Sigmoid colon (tissue), 4 donors: Measurements from ENCODE around the gene SIK3.

Experiments
- POLR2A ChIP-seq, 2 donors: fragments of 450-650 bp; IDR thresholded peaks; one replicate each; pipeline ENCODE4 v1.6.1; 2016; ENCODE audit warnings: antibody characterized with exemption in 2 of 2, mild to moderate bottlenecking in 2 of 2, moderate library complexity in 2 of 2
- POLR2AphosphoS5 ChIP-seq, 4 donors: sonication (generic); formaldehyde crosslinking; IDR thresholded peaks; one replicate each; pipeline ENCODE4 v1.6.1; 2017; ENCODE audit warnings: antibody characterized with exemption in 4 of 4
- TF ChIP-seq, protein P1 (sequence below), 4 experiments: fragments of 450-650 bp in 3 of 4; fragments of 200-600 bp in 1 of 4; IDR thresholded peaks; one replicate each; pipeline ENCODE4 v1.5.1; 2016 to 2019; ENCODE audit warnings: antibody characterized with exemption in 4 of 4, mild to moderate bottlenecking in 3 of 4, moderate library complexity in 2 of 4

DNA sequence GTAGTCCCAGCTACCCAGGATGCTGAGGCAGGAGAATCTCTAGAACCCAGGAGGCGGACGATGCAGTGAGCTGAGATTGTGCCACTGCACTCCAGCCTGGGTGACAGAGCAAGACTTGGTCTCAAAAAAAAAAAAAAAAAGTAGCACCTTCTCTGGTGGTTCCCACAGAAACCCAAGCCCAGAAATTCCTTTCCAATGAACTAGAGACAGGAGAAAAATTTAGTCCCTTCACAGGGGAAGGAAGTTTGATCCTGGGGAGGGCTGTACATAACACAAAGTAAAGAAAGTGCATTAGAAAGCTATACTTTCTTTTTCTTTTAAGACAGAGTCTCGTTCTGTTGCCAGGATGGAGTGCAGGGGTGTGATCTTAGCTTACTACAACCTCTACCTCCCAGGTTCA, 235.3 kb downstream of the SIK3 start:
- TF ChIP-seq, protein P1, sequence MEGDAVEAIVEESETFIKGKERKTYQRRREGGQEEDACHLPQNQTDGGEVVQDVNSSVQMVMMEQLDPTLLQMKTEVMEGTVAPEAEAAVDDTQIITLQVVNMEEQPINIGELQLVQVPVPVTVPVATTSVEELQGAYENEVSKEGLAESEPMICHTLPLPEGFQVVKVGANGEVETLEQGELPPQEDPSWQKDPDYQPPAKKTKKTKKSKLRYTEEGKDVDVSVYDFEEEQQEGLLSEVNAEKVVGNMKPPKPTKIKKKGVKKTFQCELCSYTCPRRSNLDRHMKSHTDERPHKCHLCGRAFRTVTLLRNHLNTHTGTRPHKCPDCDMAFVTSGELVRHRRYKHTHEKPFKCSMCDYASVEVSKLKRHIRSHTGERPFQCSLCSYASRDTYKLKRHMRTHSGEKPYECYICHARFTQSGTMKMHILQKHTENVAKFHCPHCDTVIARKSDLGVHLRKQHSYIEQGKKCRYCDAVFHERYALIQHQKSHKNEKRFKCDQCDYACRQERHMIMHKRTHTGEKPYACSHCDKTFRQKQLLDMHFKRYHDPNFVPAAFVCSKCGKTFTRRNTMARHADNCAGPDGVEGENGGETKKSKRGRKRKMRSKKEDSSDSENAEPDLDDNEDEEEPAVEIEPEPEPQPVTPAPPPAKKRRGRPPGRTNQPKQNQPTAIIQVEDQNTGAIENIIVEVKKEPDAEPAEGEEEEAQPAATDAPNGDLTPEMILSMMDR (IDR thresholded peaks at IDR 0.05): no peak
- TF ChIP-seq POLR2A (IDR thresholded peaks at IDR 0.05): no peak
- TF ChIP-seq POLR2AphosphoS5 (IDR thresholded peaks at IDR 0.05): no peak
